SK-N-SH (cell line): ENCODE data around the gene PDLIM4. TPM values are rescaled to one million over a fixed set of nuclear protein-coding genes. Genes with fewer than 3 reads are reported as not detected.

Experiments
- CTCF ChIA-PET: fragments of 300-600, 350-600 bp; formaldehyde crosslinking; extraction: SDS; loops from one replicate; lab custom pipeline; 2021; lab: Yijun Ruan, JAX
- POLR2A ChIA-PET: fragments of 350-600 bp; sonication (Branson Sonifier 250); formaldehyde crosslinking; extraction: SDS; loops from one replicate; lab custom pipeline; 2020; ENCODE audit warnings: antibody characterized with exemption, inconsistent platforms; lab: Yijun Ruan, JAX
- DNase-seq: peaks from one replicate; pipeline ENCODE4 v3.0.0; 2012
- H2AFZ ChIP-seq: fragments of 200-600 bp; sonication (generic); 2 replicates; pipeline ENCODE4 v1.8.1; 2016; ENCODE audit warnings: antibody characterized with exemption, mild to moderate bottlenecking, low read depth
- H3F3A ChIP-seq: fragments of 200-600 bp; sonication (generic); replicated peaks from 2 replicates; pipeline ENCODE3; 2016; ENCODE audit warnings: antibody characterized with exemption, mild to moderate bottlenecking; ENCODE audit not compliant: insufficient read depth
- H3K27ac ChIP-seq, 2 experiments: fragments of 200-500 bp in 1 of 2; fragments of 200-600 bp in 1 of 2; sonication (Bioruptor generic) in 1 of 2; sonication (generic), shearing (Covaris generic) in 1 of 2; 2 replicates each; pipeline versions ENCODE4 v1.5.1 to v1.6.1; 2014 to 2016; ENCODE audit warnings: low read depth in 2 of 2, inconsistent platforms in 1 of 2, low read length in 1 of 2, mild to moderate bottlenecking in 1 of 2, mixed read lengths in 1 of 2
- H3K27me3 ChIP-seq: fragments of 200-600 bp; sonication (generic), shearing (Covaris generic); 2 replicates; pipeline ENCODE4 v1.6.1; 2016; ENCODE audit warnings: mixed run types; ENCODE audit not compliant: insufficient read depth
- H3K36me3 ChIP-seq, 2 experiments: fragments of 200-500 bp in 1 of 2; fragments of 200-600 bp in 1 of 2; sonication (Bioruptor generic) in 1 of 2; sonication (generic) in 1 of 2; replicated peaks in 1 of 2; 2 replicates each; pipeline versions ENCODE3 to v1.5.1; 2014 to 2016; ENCODE audit warnings: low read length in 1 of 2, mild to moderate bottlenecking in 1 of 2; ENCODE audit not compliant: insufficient read depth in 2 of 2, control insufficient read depth in 1 of 2
- H3K4me1 ChIP-seq, 2 experiments: fragments of 200-500 bp in 1 of 2; fragments of 200-600 bp in 1 of 2; sonication (Bioruptor generic) in 1 of 2; sonication (generic), shearing (Covaris generic) in 1 of 2; 2 replicates each; pipeline versions ENCODE4 v1.5.1 to v1.6.1; 2014 to 2016; ENCODE audit warnings: low read depth in 1 of 2, low read length in 1 of 2, mixed run types in 1 of 2; ENCODE audit not compliant: insufficient read depth in 2 of 2, control insufficient read depth in 1 of 2
- H3K4me2 ChIP-seq: fragments of 200-600 bp; sonication (generic), shearing (Covaris generic); 2 replicates; pipeline ENCODE4 v1.6.1; 2017; ENCODE audit warnings: mixed run types
- H3K4me3 ChIP-seq, 2 experiments: fragments of 200-500 bp in 1 of 2; fragments of 200-600 bp in 1 of 2; sonication (Bioruptor generic) in 1 of 2; sonication (generic), shearing (Covaris generic) in 1 of 2; 2 replicates each; pipeline versions ENCODE4 v1.5.1 to v1.8.1; 2014 to 2016; ENCODE audit warnings: low read depth in 2 of 2, inconsistent platforms in 1 of 2, low read length in 1 of 2, mild to moderate bottlenecking in 1 of 2, mixed read lengths in 1 of 2, moderate library complexity in 1 of 2
- H3K79me2 ChIP-seq: fragments of 200-600 bp; sonication (generic); 2 replicates; pipeline ENCODE4 v1.8.1; 2017; ENCODE audit warnings: mild to moderate bottlenecking; ENCODE audit not compliant: insufficient read depth
- H3K9ac ChIP-seq: fragments of 200-600 bp; sonication (generic); 2 replicates; pipeline ENCODE4 v1.6.1; 2017; ENCODE audit warnings: mixed run types
- H3K9me2 ChIP-seq: fragments of 200-600 bp; sonication (generic); 2 replicates; pipeline ENCODE4 v1.6.1; 2017; ENCODE audit warnings: mixed run types
- H3K9me3 ChIP-seq: fragments of 200-600 bp; sonication (generic); 2 replicates; pipeline ENCODE4 v1.6.1; 2017; ENCODE audit warnings: mixed run types, mild to moderate bottlenecking, moderate library complexity
- H4K20me1 ChIP-seq: fragments of 200-600 bp; sonication (generic); 2 replicates; pipeline ENCODE4 v1.6.1; 2017; ENCODE audit warnings: mild to moderate bottlenecking, mixed run types; ENCODE audit not compliant: insufficient read depth
- CTCF ChIP-seq: fragments of 200-600 bp; sonication (generic); IDR thresholded peaks from 2 replicates; pipeline ENCODE4 v1.6.1; 2017; ENCODE audit warnings: antibody characterized with exemption, mild to moderate bottlenecking, moderate library complexity
- ELF1 ChIP-seq: IDR thresholded peaks from 2 replicates; pipeline ENCODE4 v1.4.0; 2012
- EZH2phosphoT487 ChIP-seq: fragments of 200-600 bp; sonication (generic); IDR thresholded peaks from 2 replicates; pipeline ENCODE4 v1.6.1; 2017; ENCODE audit warnings: low read depth, mixed run types, mild to moderate bottlenecking, antibody characterized with exemption, moderate library complexity, borderline replicate concordance
- FOSL2 ChIP-seq: IDR thresholded peaks from 2 replicates; pipeline ENCODE4 v1.4.0; 2012; ENCODE audit warnings: low read depth, mild to moderate bottlenecking, moderate library complexity, borderline replicate concordance
- FOXJ3 ChIP-seq: sonication (generic); formaldehyde crosslinking; IDR thresholded peaks from 2 replicates; pipeline ENCODE4 v1.5.1; 2020; ENCODE audit warnings: mild to moderate bottlenecking, missing genetic modification reagents
- GABPA ChIP-seq: IDR thresholded peaks from 2 replicates; pipeline ENCODE4 v1.4.0; 2012; ENCODE audit warnings: low read depth, mild to moderate bottlenecking
- GATA2 ChIP-seq: sonication (generic); formaldehyde crosslinking; IDR thresholded peaks from 2 replicates; pipeline ENCODE4 v1.5.0; 2020; ENCODE audit warnings: mild to moderate bottlenecking, missing genetic modification reagents
- IRF3 ChIP-seq: fragments of 150-350 bp; IDR thresholded peaks from 2 replicates; pipeline ENCODE4 v1.6.1; 2016; ENCODE audit warnings: mild to moderate bottlenecking, low read depth, low read length
- MAX ChIP-seq: IDR thresholded peaks from 2 replicates; pipeline ENCODE4 v1.4.0; 2012; ENCODE audit warnings: low read depth
- NFIC ChIP-seq: IDR thresholded peaks from 2 replicates; pipeline ENCODE4 v1.4.0; 2012; ENCODE audit warnings: borderline replicate concordance
- PBX3 ChIP-seq: IDR thresholded peaks from 2 replicates; pipeline ENCODE4; 2012
- POLR2AphosphoS5 ChIP-seq: IDR thresholded peaks from 2 replicates; pipeline ENCODE4 v1.6.1; 2012; ENCODE audit warnings: low read depth, low read length
- RAD21 ChIP-seq: IDR thresholded peaks from 2 replicates; pipeline ENCODE4 v1.6.1; 2012; ENCODE audit warnings: mild to moderate bottlenecking, low read length
- RCOR1 ChIP-seq: fragments of 150-350 bp; IDR thresholded peaks from 2 replicates; pipeline ENCODE4 v1.6.1; 2017; ENCODE audit warnings: antibody characterized with exemption, low read length
- RFX5 ChIP-seq: IDR thresholded peaks from 2 replicates; pipeline ENCODE4 v1.6.1; 2012; ENCODE audit warnings: mild to moderate bottlenecking, improper control_type of control experiment, low read length
- RXRA ChIP-seq: IDR thresholded peaks from 2 replicates; pipeline ENCODE4 v1.4.0; 2012; ENCODE audit warnings: low read depth, mild to moderate bottlenecking, borderline replicate concordance
- TCF12 ChIP-seq: IDR thresholded peaks from 2 replicates; pipeline ENCODE4 v1.4.0; 2012
- TEAD4 ChIP-seq: IDR thresholded peaks from 2 replicates; pipeline ENCODE4 v1.4.0; 2012; ENCODE audit warnings: mild to moderate bottlenecking, borderline replicate concordance; ENCODE audit not compliant: insufficient read depth
- USF1 ChIP-seq: IDR thresholded peaks from 2 replicates; pipeline ENCODE4 v1.4.0; 2012; ENCODE audit warnings: low read depth, borderline replicate concordance
- ZBTB33 ChIP-seq: IDR thresholded peaks from 2 replicates; pipeline ENCODE4 v1.4.0; 2012; ENCODE audit warnings: low read depth, borderline replicate concordance
- WGBS: methylation state at CpG from one replicate; pipeline ENCODE4 v1.1.6; 2017; ENCODE audit warnings: low lambda C conversion rate; 5-methylcytosine and 5-hydroxymethylcytosine counted together
- polyA plus RNA-seq, 3 experiments: library from polyadenylated mRNA; depleted of rRNA; stranded (reverse); fragments of >200 nt; gene quantifications; 2 replicates each; pipeline ENCODE4 v1.2.3, GENCODE V29; 2012

PDLIM4 gene
- polyA plus RNA-seq, 1 of the 3 experiments (the other 2 are of a cell fraction) = 57.1 TPM

- TF ChIP-seq GATA2 (no peak), NFIC (no peak), GABPA (no peak), FOXJ3 (CRISPR knock-in tag) (no peak), TEAD4 (no peak), RAD21 (no peak), RXRA (no peak), RFX5 (no peak), ELF1 (no peak), TCF12 (no peak), POLR2AphosphoS5 (no peak)
These were observed 10.7 kb downstream of the PDLIM4 start (continued) for GRCh38 chr5:132267931-132268768.

- no peaks in the 10 kb centered on the region for H3K27me3 ChIP-seq
- no peaks in the 10 kb centered on the region for H3K9me3 ChIP-seq
- H3K4me3 ChIP-seq = no peak overlapping the region
- 22% methylated on average over 5 of the region's 8 CpGs for WGBS
- peaks cover 6 to 29% of the 10 kb centered on the region in 2 experiments for H3K36me3 ChIP-seq
- H3F3A ChIP-seq = peaks cover 8% of the 10 kb centered on the region
- POLR2A ChIA-PET = interaction anchor here (0.7 to 1.8 kb wide), 3 partner anchors 10 to 221 kb away, joined by 3 to 10 read pairs (median 3); partner anchors contain the start of gene SLC22A4
- H3K9me2 ChIP-seq = no peaks in the 10 kb centered on the region
- H2AFZ ChIP-seq = no peak overlapping the region
- no peaks in the 10 kb centered on the region for H4K20me1 ChIP-seq
- H3K9ac ChIP-seq = 0 out of 2 replicates have a peak overlapping the region, but pooled peaks have one; percentile 20
- H3K4me1 ChIP-seq = peaks cover 34 to 65% of the 10 kb centered on the region in 2 experiments
- CTCF ChIA-PET = interaction anchor here (0.8 to 3.3 kb wide), 4 partner anchors 11 to 142 kb away, joined by 3 to 16 read pairs (median 5); no protein-coding TSS in a partner anchor
- peak overlapping the region; percentile 42; the same call in 1 of the 2 replicates for H3K4me2 ChIP-seq
- peak overlapping the region; percentile 66 to 91 for H3K27ac ChIP-seq
- DNase-seq = peak; percentile 87
- H3K79me2 ChIP-seq = no peaks in the 10 kb centered on the region
- TF ChIP-seq USF1 (no peak), RCOR1 (peak; percentile 43; the same call in 1 of the 2 replicates), NFIC (no peak), ELF1 (no peak), RFX5 (no peak), TEAD4 (peak; percentile 24; the same call in 1 of the 2 replicates), EZH2phosphoT487 (no peak), POLR2AphosphoS5 (0 out of 2 replicates have a peak, but pooled peaks have one; percentile 35), PBX3 (peak; percentile 47; the same call in 1 of the 2 replicates), GATA2 (no peak), RXRA (peak; percentile 23; the same call in 1 of the 2 replicates), FOSL2 (peak; percentile 51), IRF3 (no peak), CTCF (no peak), MAX (peak; percentile 95), RAD21 (no peak), ZBTB33 (no peak)
These were observed 11.5 kb downstream of the PDLIM4 start for GRCh38 chr5:132268769-132269551.
